ENCODE results near the gene BCL2L1. TPM values are rescaled to one million over a fixed set of nuclear protein-coding genes. Genes with fewer than 3 reads are reported as not detected.
A peak's percentile ranks its signal among the peaks of the same experiment; 100 is the strongest.

Gene BCL2L1
- total and polyA plus RNA-seq, 7 donors = 34.5 to 204 (median 58.1) TPM

- intact Hi-C loops (cut with DNase I) = loop anchor here in 1 of 2 donors (10.0 kb wide), 1 partner anchor 139 kb away; no protein-coding TSS in a partner anchor
- DNase-seq (peak; percentile 88 to 90), ATAC-seq (peak in 3 of 4 donors; percentile 38 to 54 (median 49))
- Histone ChIP-seq H3K27me3 (ENCODE audit: insufficient read depth in 3 of 3, low read length in 2 of 3) (no peaks in the 10 kb centered on the region), H3K36me3 (ENCODE audit: insufficient read depth in 1 of 2, low read depth in 1 of 2) (peaks cover 15 to 43% of the 10 kb centered on the region in 2 donors), H3K9me3 (no peaks in the 10 kb centered on the region), H3K4me1 (peaks cover 93% of the 10 kb centered on the region), H3K4me3 (peak overlapping the region; percentile 53), H3K27ac (peak overlapping the region; percentile 85)
- 38 to 48% (median 44%) methylated on average over 9 of the region's 9 CpGs for WGBS, 3 donors
- no peak for TF ChIP-seq CTCF (IDR thresholded peaks at IDR 0.05)
Measured at GRCh38 chr20:31713312-31714273, 9.1 kb downstream of the BCL2L1 start.

GRCh38 chr20:31712564-31713311 lies 9.9 kb downstream of the BCL2L1 start:
- DNase-seq (peak; percentile 87 to 90), ATAC-seq (peak; percentile 48 to 84 (median 80))
- H3K4me1 ChIP-seq = peaks cover 94% of the 10 kb centered on the region
- peak overlapping the region; percentile 53 for H3K4me3 ChIP-seq
- WGBS, 3 donors = 9 to 17% (median 14%) methylated on average over 8 of the region's 8 CpGs
- peaks cover 17 to 37% of the 10 kb centered on the region in 2 donors for H3K36me3 ChIP-seq (ENCODE audit: insufficient read depth in 1 of 2, low read depth in 1 of 2)
- H3K9me3 ChIP-seq = no peaks in the 10 kb centered on the region
- no peak for TF ChIP-seq CTCF (IDR thresholded peaks at IDR 0.05)
- H3K27me3 ChIP-seq (ENCODE audit: insufficient read depth in 3 of 3, low read length in 2 of 3) = no peaks in the 10 kb centered on the region
- intact Hi-C loops (cut with DNase I) = loop anchor here in 1 of 2 donors (10.0 kb wide), 1 partner anchor 138 kb away; no protein-coding TSS in a partner anchor
- H3K27ac ChIP-seq = peak overlapping the region; percentile 85

- no peak for DNase-seq
- Histone ChIP-seq H3K4me1 (peaks cover 94% of the 10 kb centered on the region), H3K9me3 (no peaks in the 10 kb centered on the region), H3K4me3 (peak overlapping the region; percentile 53), H3K27ac (peak overlapping the region; percentile 85), H3K36me3 (ENCODE audit: insufficient read depth in 1 of 2, low read depth in 1 of 2) (peaks cover 19 to 41% of the 10 kb centered on the region in 2 donors), H3K27me3 (ENCODE audit: insufficient read depth in 3 of 3, low read length in 2 of 3) (no peaks in the 10 kb centered on the region)
- 15 to 31% (median 19%) methylated on average over 5 of the region's 5 CpGs for WGBS, 3 donors
- ATAC-seq = peak; percentile 15 to 43 (median 29)
- intact Hi-C loops (cut with DNase I) = loop anchor here in 1 of 2 donors (10.0 kb wide), 1 partner anchor 137 kb away; no protein-coding TSS in a partner anchor
- TF ChIP-seq CTCF (IDR thresholded peaks at IDR 0.05) = no peak
Measured at GRCh38 chr20:31712112-31712553, 10.5 kb downstream of the BCL2L1 start.

- intact Hi-C loops (cut with DNase I) = loop anchor here in 1 of 2 donors (10.0 kb wide), 1 partner anchor 137 kb away; no protein-coding TSS in a partner anchor
- DNase-seq (no peak), ATAC-seq (no peak)
- Histone ChIP-seq H3K27ac (peak overlapping the region; percentile 85), H3K9me3 (no peaks in the 10 kb centered on the region), H3K36me3 (ENCODE audit: insufficient read depth in 1 of 2, low read depth in 1 of 2) (peaks cover 22 to 48% of the 10 kb centered on the region in 2 donors), H3K4me3 (peak overlapping the region; percentile 53), H3K27me3 (ENCODE audit: insufficient read depth in 3 of 3, low read length in 2 of 3) (no peaks in the 10 kb centered on the region), H3K4me1 (peaks cover 94% of the 10 kb centered on the region)
- TF ChIP-seq CTCF (IDR thresholded peaks at IDR 0.05) = no peak
Measured at GRCh38 chr20:31711179-31712111, 11.2 kb downstream of the BCL2L1 start.

Measured in psoas muscle (tissue), 8 donors.